Islet precursor cell (in vitro differentiated cells): ENCODE data around the gene DNAJC10.
"Not testable (repeated sequence)": the region's sequence is repeated elsewhere in the genome, so short reads cannot be mapped to it uniquely, and the experiment has no call there.

Experiments used
- DNase-seq: peaks from one replicate; pipeline ENCODE4 v3.0.0-alpha.2; 2018

DNAJC10 gene

GRCh38 chr2:182728014-182728413 is 12.0 kb downstream of the DNAJC10 start:
- no peak for DNase-seq

DNA sequence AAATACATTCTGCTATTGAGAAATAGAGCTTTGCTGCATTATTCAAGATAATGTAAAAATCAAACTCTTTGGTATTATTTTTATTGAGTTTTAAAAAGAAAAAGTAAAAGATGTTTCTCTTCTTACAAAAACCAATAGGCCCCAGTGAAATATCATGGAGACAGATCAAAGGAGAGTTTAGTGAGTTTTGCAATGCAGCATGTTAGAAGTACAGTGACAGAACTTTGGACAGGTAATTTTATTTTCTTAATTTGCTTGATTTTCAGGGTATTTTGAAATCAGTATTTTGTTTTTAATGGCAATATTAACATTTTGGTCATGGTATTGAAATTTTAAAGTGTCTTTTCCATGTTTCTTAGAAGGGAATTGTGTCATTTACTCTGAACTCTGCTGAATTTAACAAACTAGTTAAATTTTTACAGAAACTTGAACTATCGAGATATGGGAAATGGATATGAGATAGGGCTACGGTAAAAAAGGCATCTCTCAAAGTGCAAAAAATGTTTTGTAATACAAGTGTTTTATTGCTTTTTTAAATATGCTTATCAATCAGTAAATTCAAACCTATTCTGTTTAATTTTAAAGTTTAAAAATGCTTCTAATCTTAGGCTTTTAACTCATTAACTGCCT is 13.8 kb downstream of the DNAJC10 start:
- DNase-seq, result no peak

DNA sequence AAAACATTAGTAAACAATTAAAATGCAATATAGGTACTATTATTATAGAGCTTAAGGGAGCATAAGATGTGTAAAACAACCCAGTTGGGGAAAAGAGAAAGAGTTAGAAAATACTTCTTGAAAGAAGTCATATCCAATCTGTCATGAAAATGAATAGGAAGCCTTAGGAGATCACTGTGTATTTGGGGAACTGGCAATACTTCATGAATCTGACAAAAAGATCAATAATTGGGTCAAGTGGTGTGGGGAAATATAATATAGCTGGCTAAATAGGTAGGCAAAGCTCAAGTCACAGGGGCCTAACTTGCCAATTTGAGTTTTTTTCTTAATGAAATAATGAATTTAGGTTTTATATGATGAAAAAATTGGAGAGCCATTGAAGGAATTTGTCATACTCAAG is 14.4 kb downstream of the DNAJC10 start:
- no peak for DNase-seq

DNA sequence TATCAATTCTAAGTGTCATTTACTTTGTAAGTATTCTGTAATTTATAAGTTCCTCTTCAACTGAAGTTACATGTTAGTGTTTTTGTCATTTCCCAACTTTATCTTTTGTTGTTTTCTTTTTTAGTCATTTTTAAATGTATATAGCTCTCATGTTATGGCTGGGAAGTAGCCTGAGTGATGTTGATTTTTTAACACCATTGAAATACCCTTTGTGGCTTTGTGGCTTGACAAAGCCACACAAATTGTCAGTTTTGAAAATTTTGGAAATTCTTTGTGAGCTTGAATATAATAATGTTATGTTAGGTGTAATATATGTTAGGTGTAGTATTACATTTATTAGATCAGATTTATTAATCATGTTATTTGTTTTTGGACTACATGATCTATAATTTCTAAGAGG is 16.7 kb downstream of the DNAJC10 start:
- DNase-seq, result no peak

- no peak for DNase-seq
These were observed 17.5 kb downstream of the DNAJC10 start for GRCh38 chr2:182733572-182733971.

DNA sequence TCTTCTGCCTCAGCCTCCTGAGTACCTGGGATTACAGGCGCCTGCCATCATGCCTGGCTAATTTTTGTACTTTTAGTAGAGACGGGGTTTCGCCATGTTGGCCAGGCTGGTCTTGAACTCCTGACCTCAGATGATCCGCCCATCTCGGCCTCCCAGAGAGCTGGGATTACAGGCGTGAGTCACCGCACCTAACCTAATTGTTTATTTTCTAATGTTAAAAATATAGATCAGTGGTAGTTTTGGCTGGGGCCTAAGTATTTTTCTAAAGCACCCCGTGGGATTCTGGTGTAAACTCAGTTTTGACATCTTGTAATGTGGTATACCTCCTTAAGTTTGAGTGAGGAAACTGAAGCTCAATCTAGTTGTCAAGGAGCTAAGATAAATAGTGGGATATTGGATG is 20.8 kb downstream of the DNAJC10 start:
- not testable (repeated sequence) for DNase-seq

- DNase-seq, result no peak
These were observed 24.6 kb downstream of the DNAJC10 start for GRCh38 chr2:182740701-182741100.

DNA sequence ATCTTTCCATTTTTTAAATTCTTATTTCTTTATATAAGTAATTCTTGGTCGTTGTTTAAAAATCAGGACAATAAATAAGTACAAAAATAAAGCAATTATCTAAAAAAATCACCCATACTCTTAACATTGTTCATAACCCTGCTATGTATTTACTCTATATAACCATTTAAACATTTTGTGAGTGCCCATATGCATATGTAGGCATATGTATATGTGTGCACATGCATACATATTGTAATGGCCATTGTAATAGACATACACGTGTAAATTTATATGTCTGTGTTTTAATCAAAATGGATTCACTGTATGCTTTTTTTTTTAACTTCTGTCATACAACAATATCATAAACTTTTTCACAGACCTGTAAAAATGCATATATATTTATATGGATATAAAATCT is 25.6 kb downstream of the DNAJC10 start:
- DNase-seq, result no peak

DNA sequence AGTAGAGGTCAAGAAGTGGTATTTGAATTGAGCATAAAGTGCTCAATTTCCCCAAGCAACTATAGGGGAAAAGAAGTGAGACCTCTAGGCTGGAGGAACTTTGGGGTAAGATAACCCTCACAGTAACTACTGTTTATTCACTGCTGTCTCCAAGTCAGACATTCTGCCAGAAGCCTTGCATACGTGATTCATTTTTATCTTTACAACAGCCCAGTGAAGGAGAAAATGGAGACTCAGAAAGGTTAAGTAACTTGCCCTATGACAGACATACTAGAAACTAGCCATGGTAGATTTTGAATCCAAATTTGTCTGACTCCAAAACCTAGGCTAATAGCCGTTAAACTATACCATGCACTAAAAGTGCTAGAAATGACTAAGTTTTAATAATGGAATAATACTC is 28.4 kb downstream of the DNAJC10 start:
- no peak for DNase-seq

DNA sequence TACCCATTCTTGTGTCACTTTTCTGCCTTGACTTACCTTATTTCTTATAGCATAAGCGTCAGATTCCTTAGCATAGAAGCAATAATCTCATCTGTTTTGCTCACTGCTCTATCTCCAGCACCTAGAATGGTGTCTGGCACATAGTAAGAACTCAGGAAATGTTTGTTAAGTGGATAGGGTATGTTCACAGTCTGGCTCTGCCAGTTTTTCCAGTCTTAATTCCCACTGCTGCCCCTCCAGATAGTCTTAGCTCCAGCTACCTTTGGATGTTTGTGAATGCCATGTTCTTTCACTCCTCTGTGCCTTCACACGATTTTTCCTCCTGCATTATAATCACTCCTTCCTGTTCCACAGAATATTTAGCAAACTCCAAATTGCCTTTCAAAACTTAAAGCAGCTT is 29.0 kb downstream of the DNAJC10 start:
- no peak for DNase-seq

DNA sequence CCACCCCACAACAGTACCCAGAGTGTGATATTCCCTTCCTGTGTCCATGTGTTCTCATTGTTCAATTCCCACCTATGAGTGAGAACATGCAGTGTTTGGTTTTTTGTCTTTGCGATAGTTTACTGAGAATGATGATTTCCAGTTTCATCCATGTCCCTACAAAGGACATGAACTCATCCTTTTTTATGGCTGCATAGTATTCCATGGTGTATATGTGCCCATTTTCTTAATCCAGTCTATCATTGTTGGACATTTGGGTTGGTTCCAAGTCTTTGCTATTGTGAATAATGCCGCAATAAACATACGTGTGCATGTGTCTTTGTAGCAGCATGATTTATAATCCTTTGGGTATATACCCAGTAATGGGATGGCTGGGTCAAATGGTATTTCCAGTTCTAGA is 29.8 kb downstream of the DNAJC10 start:
- not testable (repeated sequence) for DNase-seq

- no peak for DNase-seq
These were observed 38.2 kb downstream of the DNAJC10 start for GRCh38 chr2:182754231-182754630.

GRCh38 chr2:182758379-182758778 is 42.3 kb downstream of the DNAJC10 start:
- DNase-seq, result no peak

- DNase-seq, result no peak
These were observed 45.8 kb downstream of the DNAJC10 start for GRCh38 chr2:182761903-182762302.

DNA sequence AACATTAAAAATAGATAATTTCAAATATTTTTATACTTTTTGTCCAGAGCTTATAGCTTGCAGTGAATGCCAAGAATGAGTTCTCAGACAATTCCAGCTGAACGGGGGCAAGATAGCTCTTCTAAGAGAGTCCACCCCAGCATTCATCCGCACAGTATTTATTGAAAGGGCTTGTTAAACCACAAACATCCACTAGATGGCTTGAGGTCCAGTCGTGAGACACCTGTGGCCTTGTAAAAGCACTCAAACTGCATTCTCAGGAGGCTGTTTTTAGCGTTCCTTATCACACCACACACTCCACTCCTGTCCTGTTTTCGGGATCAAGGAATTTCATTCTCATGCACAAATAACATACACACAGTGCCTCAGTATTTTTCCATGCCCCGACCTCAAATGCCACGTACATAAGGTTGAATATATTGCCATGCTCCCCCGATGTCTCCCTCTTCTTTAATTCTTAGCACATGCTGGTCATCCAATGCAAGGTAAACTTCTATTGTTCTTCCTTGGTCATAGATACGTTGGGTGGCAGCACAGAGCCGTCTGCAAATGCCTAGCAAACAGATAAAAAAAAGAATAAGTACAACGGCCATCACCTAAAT is 47.4 kb downstream of the DNAJC10 start:
- DNase-seq, result peak; percentile 69

- DNase-seq, result no peak
These were observed 50.6 kb downstream of the DNAJC10 start for GRCh38 chr2:182766626-182767025.

GRCh38 chr2:182767578-182767977 is 51.5 kb downstream of the DNAJC10 start:
- peak; percentile 65 for DNase-seq

GRCh38 chr2:182768950-182769349 is 52.9 kb downstream of the DNAJC10 start:
- DNase-seq, result not testable (repeated sequence)

DNA sequence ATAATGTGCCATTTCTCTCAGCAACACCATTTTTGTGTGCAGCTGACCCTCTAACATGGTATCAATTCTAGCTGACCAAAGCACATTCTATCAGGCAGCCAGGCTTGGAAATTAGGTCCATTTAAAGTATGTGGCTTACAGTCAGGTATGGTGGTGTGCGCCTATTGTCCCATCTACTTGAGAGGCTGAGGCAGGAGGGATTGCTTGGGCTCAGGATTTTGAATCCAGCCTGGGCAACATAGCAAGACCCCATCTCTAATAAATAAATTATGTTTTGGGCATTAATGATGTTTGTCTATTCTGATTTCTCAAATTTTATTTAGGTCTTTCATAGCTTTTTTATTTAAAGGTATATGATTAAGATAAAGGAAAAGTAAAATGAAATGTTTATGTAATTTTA is 63.3 kb downstream of the DNAJC10 start:
- DNase-seq, result no peak

GRCh38 chr2:182781099-182781498 is 65.0 kb downstream of the DNAJC10 start:
- not testable (repeated sequence) for DNase-seq

DNA sequence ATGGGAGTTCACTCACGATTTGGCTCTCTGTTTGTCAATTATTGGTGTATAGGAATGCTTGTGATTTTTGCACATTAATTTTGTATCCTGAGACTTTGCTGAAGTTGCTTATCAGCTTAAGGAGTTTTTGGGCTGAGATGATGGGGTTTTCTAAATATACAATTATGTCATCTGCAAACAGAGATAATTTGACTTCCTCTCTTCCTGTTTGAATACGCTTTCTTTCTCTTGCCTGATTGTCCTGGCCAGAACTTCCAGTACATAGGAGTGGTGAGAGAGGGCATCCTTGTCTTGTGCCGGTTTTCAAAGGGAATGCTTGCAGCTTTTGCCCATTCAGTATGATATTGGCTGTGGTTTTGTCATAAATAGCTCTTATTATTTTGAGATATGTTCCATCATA is 66.6 kb downstream of the DNAJC10 start:
- not testable (repeated sequence) for DNase-seq

DNA sequence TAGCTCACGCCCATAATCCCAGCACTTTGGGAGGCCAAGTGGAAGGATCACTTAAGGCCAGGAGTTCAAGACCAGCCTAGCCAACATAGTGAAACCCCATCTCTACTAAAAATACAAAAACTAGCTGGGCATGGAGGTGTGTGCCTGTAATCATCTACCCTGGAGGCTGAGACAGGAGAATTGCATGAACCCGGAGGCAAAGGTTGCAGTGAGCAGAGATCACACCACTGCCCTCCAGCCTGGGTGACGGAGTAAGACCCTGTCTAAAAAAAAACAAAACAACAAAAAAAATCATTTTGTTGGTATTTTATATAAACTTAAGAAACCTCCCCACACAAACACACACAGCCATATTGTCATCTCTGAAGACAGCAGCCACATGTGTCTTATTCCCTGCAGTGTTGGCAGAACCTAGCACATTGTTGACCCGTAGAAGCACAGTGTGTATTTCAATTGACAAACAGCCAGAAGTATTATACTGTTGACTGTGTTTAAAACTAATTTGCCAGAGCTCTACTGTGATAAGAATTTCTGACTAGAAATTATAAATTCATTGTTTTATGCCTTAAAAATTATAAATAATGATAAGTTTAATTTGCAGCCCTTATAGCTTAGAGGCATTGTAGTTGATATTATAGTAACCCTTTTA is 68.1 kb downstream of the DNAJC10 start:
- no peak for DNase-seq

GRCh38 chr2:182784777-182785176 is 68.7 kb downstream of the DNAJC10 start:
- DNase-seq, result no peak

DNA sequence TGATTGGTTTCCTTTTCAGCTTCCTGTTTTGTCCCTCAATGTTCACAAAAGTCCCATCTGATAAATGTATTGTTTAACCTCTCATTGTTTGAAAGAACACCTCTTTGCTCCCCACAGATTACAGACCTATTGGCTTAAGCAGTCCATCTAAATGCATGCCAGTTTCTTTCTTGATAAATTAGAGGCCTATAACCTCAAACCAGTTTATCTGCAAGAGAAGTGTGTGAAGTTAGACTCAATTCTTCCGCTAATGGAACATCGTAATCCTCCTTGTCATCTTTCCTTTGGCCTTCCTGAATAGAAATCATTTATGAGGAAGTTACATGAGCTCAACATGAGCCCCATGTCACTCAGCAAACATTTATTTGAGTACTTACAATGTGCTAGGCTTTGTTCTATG is 76.4 kb downstream of the DNAJC10 start:
- DNase-seq, result no peak

- no peak for DNase-seq
These were observed 82.7 kb downstream of the DNAJC10 start for GRCh38 chr2:182798736-182799135.
